GM18519 (cell line): ENCODE data around the gene IRF7.
"Not testable (repeated sequence)": the region's sequence is repeated elsewhere in the genome, so short reads cannot be mapped to it uniquely, and the experiment has no call there.

Experiments
- ATAC-seq: cut with Tn5 transposase; IDR thresholded peaks from one replicate; pipeline ENCODE4 v1.9.1; 2021; ENCODE audit warnings: mild to moderate bottlenecking, moderate library complexity; ENCODE audit not compliant: unreplicated experiment, low FRiP score

Gene IRF7

GRCh38 chr11:587546-587945 lies 28.2 kb downstream of the IRF7 start:
- ATAC-seq = no peak

GRCh38 chr11:586376-587316 lies 29.1 kb downstream of the IRF7 start:
- ATAC-seq = no peak

DNA sequence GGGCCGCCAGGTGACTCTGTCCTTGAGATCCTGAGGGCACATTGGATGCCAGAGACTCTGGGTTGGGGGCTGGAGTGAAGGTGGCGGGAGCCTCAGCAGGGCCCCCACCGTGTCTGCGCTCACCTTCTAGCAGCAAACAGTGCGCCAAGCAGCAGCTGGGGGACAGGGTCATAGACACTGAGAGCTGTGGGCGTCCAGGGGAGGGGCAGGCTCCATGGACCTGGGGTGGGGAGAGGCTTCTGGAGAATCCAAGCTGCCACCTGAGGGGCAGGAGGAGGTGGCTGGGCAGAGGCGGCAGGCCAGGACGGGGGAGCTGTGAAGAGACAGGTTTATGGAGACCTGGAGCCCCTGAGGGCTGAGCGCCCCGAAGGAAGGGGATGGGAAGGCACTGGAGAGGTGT lies 31.5 kb downstream of the IRF7 start:
- ATAC-seq = no peak

DNA sequence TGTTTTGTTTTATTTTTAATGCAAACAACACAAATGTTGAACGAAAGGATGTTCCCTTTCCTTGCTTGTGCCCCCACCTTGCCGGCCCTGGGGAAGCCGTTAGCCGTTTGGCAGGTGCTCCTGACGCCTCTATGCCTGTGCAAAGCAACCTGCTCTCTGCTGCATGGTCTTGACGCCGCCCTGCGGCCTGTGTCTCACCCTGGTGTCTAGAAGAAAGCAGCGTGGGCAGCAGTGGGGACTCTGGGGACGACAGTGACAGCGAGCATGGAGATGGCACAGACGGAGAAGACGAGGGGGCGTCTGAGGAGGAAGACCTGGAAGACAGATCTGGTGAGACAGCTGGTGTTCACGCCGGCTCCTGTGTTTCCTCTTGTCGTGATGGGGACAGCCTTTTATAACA lies 34.0 kb downstream of the IRF7 start:
- ATAC-seq = no peak

- ATAC-seq = no peak
Observed at GRCh38 chr11:581342-581741, 34.4 kb downstream of the IRF7 start.

DNA sequence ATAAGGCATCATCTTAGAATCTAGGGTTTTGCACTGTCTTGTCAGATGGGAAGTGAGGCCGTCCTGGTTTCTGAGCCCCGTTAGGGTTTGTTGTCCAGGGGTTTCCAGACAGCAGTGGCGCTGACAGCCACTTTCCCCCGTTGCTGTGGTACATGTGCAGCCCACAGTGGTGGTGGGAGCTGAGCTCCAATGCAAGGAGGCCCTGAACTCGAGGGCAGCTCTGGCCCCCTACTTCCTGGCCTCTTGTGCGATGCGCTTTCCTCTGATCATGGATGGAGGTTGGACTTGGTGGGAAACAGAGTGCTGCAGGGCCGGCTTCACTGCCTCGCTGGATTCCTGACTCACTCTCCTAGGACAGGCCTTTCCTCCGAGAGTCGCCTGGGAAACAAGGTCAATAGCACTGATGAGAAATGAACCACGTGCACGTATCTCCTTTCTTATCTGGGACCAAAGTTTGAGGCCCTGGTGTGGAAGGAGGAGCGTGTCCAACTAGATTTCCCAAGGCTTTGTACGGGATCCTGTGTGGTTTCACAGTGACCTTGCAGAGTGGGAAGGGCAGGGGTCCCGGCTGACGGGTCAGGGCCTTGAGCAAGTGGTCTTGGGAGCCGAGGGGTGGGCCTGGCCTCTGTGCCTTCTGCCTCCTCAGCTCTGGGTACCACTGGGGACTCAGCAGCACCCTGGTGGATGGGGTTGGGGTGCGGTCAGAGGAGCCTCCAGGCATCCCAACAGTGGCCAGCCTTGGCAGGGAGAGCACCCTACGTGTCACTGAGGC lies 35.7 kb downstream of the IRF7 start:
- ATAC-seq = no peak

- ATAC-seq = no peak
Observed at GRCh38 chr11:578276-579035, 37.3 kb downstream of the IRF7 start.

DNA sequence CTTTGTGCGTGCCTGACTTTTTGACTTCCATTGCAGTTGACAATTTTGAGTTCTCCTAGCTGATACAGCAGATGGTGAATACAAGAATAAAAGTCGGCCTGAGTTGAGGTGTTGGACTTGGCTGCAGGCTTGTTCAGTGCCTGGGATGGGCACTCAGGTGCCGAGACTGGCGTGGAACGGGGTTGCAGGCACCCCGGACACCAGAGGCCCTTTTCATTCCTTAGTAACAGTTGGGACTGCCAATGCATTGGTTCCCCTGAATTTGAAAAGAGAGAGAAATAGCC lies 38.2 kb downstream of the IRF7 start:
- no peak for ATAC-seq

DNA sequence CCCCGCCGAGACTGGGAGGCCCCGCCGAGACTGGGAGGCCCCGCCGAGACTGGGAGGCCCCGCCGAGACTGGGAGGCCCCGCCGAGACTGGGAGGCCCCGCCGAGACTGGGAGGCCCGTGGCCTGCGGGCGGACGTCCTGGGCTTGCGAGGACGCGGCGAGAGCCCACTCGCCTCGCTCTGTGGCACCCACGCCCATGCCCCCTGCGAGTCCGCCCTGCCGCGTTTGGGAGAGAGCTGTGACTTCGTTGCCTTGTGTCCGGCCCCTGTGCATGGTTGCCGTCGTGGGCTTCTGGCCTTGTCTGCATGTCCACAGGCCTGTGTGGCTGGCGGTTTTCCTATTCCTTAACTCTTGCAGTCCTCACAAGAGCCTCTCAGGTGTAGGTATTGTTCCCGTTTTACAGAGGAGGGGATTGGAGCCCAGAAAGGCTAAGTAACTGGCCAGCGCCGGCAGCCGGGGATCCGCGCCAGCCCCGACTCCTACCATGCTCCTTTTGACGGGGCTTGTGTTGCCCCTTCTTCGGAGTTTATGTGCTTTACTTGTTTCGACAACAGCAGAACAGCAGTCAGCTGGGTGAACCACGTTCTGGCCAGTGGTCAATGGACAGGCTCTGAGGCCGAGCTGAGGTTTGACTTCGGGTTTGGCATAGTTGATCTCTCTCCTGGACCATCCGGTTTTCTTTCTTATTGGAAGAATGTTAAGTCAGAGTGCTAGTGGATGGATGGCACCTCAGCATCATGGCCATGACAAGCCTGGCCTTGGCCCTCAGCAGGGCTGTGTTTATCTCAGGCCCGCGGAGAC lies 38.7 kb downstream of the IRF7 start:
- ATAC-seq = no peak

- peak; percentile 68 for ATAC-seq
Observed at GRCh38 chr11:575996-576768, 39.6 kb downstream of the IRF7 start, which contains the start of gene PHRF1. Gene PHRF1, plus strand, starts transcription at chr11:576470. Its CDS starts 5,043 bp downstream, at chr11:581513.

GRCh38 chr11:575313-575995 lies 40.3 kb downstream of the IRF7 start:
- no peak for ATAC-seq

DNA sequence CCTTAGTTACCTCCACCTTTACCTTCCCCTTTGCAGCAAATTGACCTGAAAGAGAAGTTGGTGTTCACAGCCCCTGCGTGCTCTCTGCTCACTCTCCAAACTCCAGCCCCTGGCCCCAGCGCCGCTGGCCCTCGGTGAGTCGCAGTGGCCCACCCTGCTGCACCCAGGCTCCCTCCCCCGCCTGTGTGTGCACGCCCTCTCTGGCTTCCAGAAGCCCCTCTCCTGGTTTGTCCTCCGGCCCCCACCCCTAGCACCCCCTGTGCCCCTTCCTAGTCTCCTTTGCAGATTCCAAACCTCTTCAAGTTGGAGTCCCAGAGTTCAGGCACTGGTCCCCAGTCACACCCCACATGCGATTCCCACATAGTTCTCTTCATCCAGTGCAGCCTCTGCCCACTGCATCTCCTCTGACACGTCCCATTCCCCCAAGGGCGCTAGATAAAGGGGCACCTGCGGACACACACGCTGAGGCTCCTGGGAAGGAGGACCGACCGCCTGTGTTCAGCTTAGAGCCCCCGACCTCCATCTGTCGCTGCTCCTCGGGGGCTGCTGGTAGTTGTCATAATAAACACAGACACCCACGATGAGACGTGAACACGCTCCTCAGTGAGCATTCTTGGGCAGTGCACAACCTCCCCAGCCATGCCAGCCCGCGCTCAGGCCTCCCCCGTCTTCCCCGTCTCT lies 41.0 kb downstream of the IRF7 start:
- ATAC-seq = no peak

DNA sequence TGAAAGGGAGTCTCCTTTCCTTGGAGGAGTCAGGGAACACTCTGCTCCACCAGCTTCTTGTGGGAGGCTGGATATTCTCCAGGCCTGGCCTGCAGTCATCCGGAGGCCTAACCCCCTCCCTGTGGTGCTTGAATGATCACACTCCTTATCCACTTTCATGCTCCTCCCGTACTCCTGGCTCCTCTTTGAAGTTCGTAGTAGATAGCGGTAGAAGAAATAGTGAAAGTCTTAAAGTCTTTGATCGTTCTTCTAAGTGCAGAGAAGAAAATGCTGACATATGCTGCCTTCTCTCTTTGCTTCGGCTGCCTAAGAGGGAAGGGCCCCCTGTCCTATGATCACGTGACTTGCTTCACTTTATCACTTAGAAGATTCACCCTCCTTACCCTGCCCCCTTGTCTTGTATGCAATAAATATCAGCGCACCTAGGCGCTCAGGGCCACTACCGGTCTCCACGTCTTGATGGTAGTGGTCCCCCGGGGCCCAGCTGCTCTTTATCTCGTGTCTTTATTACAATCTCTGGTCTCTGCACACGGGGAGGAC lies 41.6 kb downstream of the IRF7 start:
- ATAC-seq = not testable (repeated sequence)

- ATAC-seq = no peak
Observed at GRCh38 chr11:573146-573759, 42.5 kb downstream of the IRF7 start.

DNA sequence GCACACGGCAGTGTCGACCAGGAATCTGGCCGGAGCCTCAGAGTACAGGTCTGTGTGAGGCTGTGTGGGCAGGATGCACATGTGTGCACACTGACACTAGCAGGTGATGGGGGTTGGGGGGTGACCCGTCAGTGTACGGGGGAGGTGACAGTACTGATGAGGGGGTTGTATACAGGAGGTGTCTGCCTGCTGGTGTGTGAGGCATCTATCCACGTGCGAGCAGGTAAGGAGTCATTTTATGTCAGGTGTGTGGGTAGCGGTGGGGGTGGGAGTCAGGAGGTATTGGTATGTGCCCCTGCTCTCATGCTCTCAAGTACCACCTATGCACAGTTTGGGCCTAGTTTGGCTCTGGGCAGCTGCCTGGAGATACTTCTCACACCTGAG lies 44.0 kb downstream of the IRF7 start:
- ATAC-seq = no peak

- no peak for ATAC-seq
Observed at GRCh38 chr11:569158-569885, 46.4 kb downstream of the IRF7 start.
